Measurements from ENCODE around the gene NTMT1. TPM values are rescaled to one million over a fixed set of nuclear protein-coding genes. Genes with fewer than 3 reads are reported as not detected.

The NTMT1 gene
- total RNA-seq, 1 experiment from 2014 or later, result 84.8 TPM

- Histone ChIP-seq H3K27ac (ENCODE audit: low read depth, low read length) (peak overlapping the region; percentile 98), H3K9ac (ENCODE audit: low read length) (peak overlapping the region; percentile 83)
Observed at GRCh38 chr9:129596541-129597331, 29.2 kb upstream of the NTMT1 start.

GRCh38 chr9:129597355-129598088, 28.4 kb upstream of the NTMT1 start:
- peak overlapping the region; percentile 95 for H3K4me2 ChIP-seq (ENCODE audit: low read length)
- H3K9me3 ChIP-seq (ENCODE audit: control insufficient read depth in 1 of 2, insufficient read depth in 1 of 2, low read depth in 1 of 2, low read length in 2 of 2), result no peaks in the 10 kb centered on the region
- peak overlapping the region; percentile 98 for H3K27ac ChIP-seq (ENCODE audit: low read depth, low read length)
- H3K4me3 ChIP-seq (replicated peaks in 1 of 2; ENCODE audit: low read depth in 1 of 2, low read length in 2 of 2), result peak overlapping the region; percentile 57 to 67
- peaks cover 82 to 95% of the 10 kb centered on the region in 2 experiments for H3K4me1 ChIP-seq (ENCODE audit: control insufficient read depth in 1 of 2, insufficient read depth in 2 of 2, low read length in 2 of 2)
- H3K9ac ChIP-seq (ENCODE audit: low read length), result peak overlapping the region; percentile 83
- no peaks in the 10 kb centered on the region for H3K9me2 ChIP-seq (ENCODE audit: insufficient read depth)
- CTCF ChIA-PET, result interaction anchor here (0.8 to 2.6 kb wide), 4 partner anchors 11 to 459 kb away, joined by 3 to 15 read pairs (median 8); no protein-coding TSS in a partner anchor
- RAD21 ChIA-PET (ENCODE audit: low non-redundant PET in 1 of 2, low total read pairs in 2 of 2, uncharacterized antibody in 2 of 2, unreplicated experiment in 2 of 2), result interaction anchor here (0.5 to 2.2 kb wide), 8 partner anchors 10 to 195 kb away, joined by 3 to 9 read pairs (median 6); no protein-coding TSS in a partner anchor
- ATAC-seq, result peak; percentile 65
- intact Hi-C loops (cut with micrococcal nuclease), result loop anchor here (1.0 kb wide), 1 partner anchor 10 kb away; no protein-coding TSS in a partner anchor
- H3K36me3 ChIP-seq (ENCODE audit: control insufficient read depth in 1 of 2, insufficient read depth in 2 of 2, low read length in 2 of 2), result no peaks in the 10 kb centered on the region
- H2AFZ ChIP-seq (ENCODE audit: low read depth, low read length, poor library complexity, severe bottlenecking), result no peak overlapping the region
- no peaks in the 10 kb centered on the region for H3K27me3 ChIP-seq (ENCODE audit: insufficient read depth, low read length)
- no peaks in the 10 kb centered on the region for H4K20me1 ChIP-seq (ENCODE audit: insufficient read depth)
- no peaks in the 10 kb centered on the region for H3K79me2 ChIP-seq (ENCODE audit: insufficient read depth, low read length)
- peak; percentile 86 for DNase-seq (ENCODE audit: low read depth, low spot score)
- BruUV-seq (replicated peaks), result no TSS peak
- POLR2A ChIA-PET, result interaction anchor here (0.6 to 3.6 kb wide), 21 partner anchors 10 to 423 kb away, joined by 3 to 46 read pairs (median 6); partner anchors contain the start of gene IER5L
- TF ChIP-seq CEBPB (IDR thresholded peaks at IDR 0.05; ENCODE audit: low read depth), result no peak
- peak; percentile 99 for TF ChIP-seq TCF7L2 (IDR thresholded peaks at IDR 0.05; ENCODE audit: borderline replicate concordance, extremely low read depth, insufficient read depth, insufficient read length)
- peak; percentile 40 for TF ChIP-seq YY1 (IDR thresholded peaks at IDR 0.05; ENCODE audit: extremely low read depth, insufficient replicate concordance, low read depth, low read length)
- TF ChIP-seq EZH2 (IDR thresholded peaks at IDR 0.05), result no peak
- TF ChIP-seq ZBTB33 (IDR thresholded peaks at IDR 0.05; ENCODE audit: extremely low read depth, insufficient replicate concordance, low read length), result no peak
- TF ChIP-seq CTCF (IDR thresholded peaks at IDR 0.05 in 2 of 3, conservative IDR thresholded peaks at IDR 0.05 in 1 of 3; ENCODE audit: borderline replicate concordance in 1 of 3, insufficient read depth in 1 of 3, low read depth in 2 of 3, low read length in 2 of 3), result no peak
- no peak for TF ChIP-seq CBX3 (IDR thresholded peaks at IDR 0.05; ENCODE audit: low read depth)
- TF ChIP-seq ZFX (IDR thresholded peaks at IDR 0.05), result peak; percentile 58; the same call in 1 of the 2 replicates
- no peak for TF ChIP-seq EGR1 (IDR thresholded peaks at IDR 0.05; ENCODE audit: low read depth)

More at GRCh38 chr9:129596541-129597331, 29.2 kb upstream of the NTMT1 start:
- H3K9me2 ChIP-seq (ENCODE audit: insufficient read depth), result no peaks in the 10 kb centered on the region
- BruUV-seq (replicated peaks), result TSS peak; percentile 83
- H3K4me2 ChIP-seq (ENCODE audit: low read length), result peak overlapping the region; percentile 95
- ATAC-seq (peak; percentile 74), DNase-seq (ENCODE audit: low read depth, low spot score) (peak; percentile 88)
- H3K4me3 ChIP-seq (replicated peaks in 1 of 2; ENCODE audit: low read depth in 1 of 2, low read length in 2 of 2), result peak overlapping the region; percentile 57 to 67
- RAD21 ChIA-PET (ENCODE audit: low non-redundant PET in 1 of 2, low total read pairs in 2 of 2, uncharacterized antibody in 2 of 2, unreplicated experiment in 2 of 2), result interaction anchor here (0.7 to 2.2 kb wide), 8 partner anchors 9 to 101 kb away, joined by 3 to 9 read pairs (median 6); no protein-coding TSS in a partner anchor
- no peaks in the 10 kb centered on the region for H3K9me3 ChIP-seq (ENCODE audit: control insufficient read depth in 1 of 2, insufficient read depth in 1 of 2, low read depth in 1 of 2, low read length in 2 of 2)
- no peak overlapping the region for H2AFZ ChIP-seq (ENCODE audit: low read depth, low read length, poor library complexity, severe bottlenecking)
- no peaks in the 10 kb centered on the region for H3K79me2 ChIP-seq (ENCODE audit: insufficient read depth, low read length)
- no peaks in the 10 kb centered on the region for H3K27me3 ChIP-seq (ENCODE audit: insufficient read depth, low read length)
- no peaks in the 10 kb centered on the region for H4K20me1 ChIP-seq (ENCODE audit: insufficient read depth)
- intact Hi-C loops (cut with micrococcal nuclease), result loop anchor here (1.0 kb wide), 1 partner anchor 9 kb away; no protein-coding TSS in a partner anchor
- H3K36me3 ChIP-seq (ENCODE audit: control insufficient read depth in 1 of 2, insufficient read depth in 2 of 2, low read length in 2 of 2), result no peaks in the 10 kb centered on the region
- CTCF ChIA-PET, result interaction anchor here (0.8 to 2.6 kb wide), 6 partner anchors 9 to 458 kb away, joined by 3 to 15 read pairs (median 5); no protein-coding TSS in a partner anchor
- POLR2A ChIA-PET, result interaction anchor here (0.6 to 3.6 kb wide), 26 partner anchors 10 to 422 kb away, joined by 3 to 46 read pairs (median 5); partner anchors contain the start of gene IER5L
- peaks cover 80 to 95% of the 10 kb centered on the region in 2 experiments for H3K4me1 ChIP-seq (ENCODE audit: control insufficient read depth in 1 of 2, insufficient read depth in 2 of 2, low read length in 2 of 2)
- TF ChIP-seq TCF7L2 (IDR thresholded peaks at IDR 0.05; ENCODE audit: borderline replicate concordance, extremely low read depth, insufficient read depth, insufficient read length) (no peak), JUND (IDR thresholded peaks at IDR 0.05) (no peak), YY1 (IDR thresholded peaks at IDR 0.05; ENCODE audit: extremely low read depth, insufficient replicate concordance, low read depth, low read length) (peak; percentile 43), EZH2 (IDR thresholded peaks at IDR 0.05) (no peak), POLR2AphosphoS5 (IDR thresholded peaks at IDR 0.05; ENCODE audit: low read depth, low read length) (peak; percentile 71)

Data from HCT116 (cell line).